Left forelimb (tissue), 1 donor: Measurements from ENCODE around the gene INIP.

ENCODE experiments used
- DNase-seq: peaks from one replicate; pipeline ENCODE4 v3.0.0-alpha.2; 2018; ENCODE audit warnings: low spot score

Gene INIP

GRCh38 chr9:112670991-112671625 is 46.8 kb downstream of the INIP start:
- no peak for DNase-seq

- DNase-seq = no peak
These were observed 48.6 kb downstream of the INIP start for GRCh38 chr9:112669326-112669725.

GRCh38 chr9:112665347-112665746 is 52.6 kb downstream of the INIP start:
- DNase-seq = no peak

- DNase-seq = no peak
These were observed 53.4 kb downstream of the INIP start for GRCh38 chr9:112664531-112664930.

GRCh38 chr9:112663681-112664080 is 54.2 kb downstream of the INIP start:
- no peak for DNase-seq

GRCh38 chr9:112659906-112660305 is 58.0 kb downstream of the INIP start:
- DNase-seq = no peak

- no peak for DNase-seq
These were observed 62.2 kb downstream of the INIP start for GRCh38 chr9:112655668-112656067.

- DNase-seq = no peak
These were observed 63.6 kb downstream of the INIP start for GRCh38 chr9:112654282-112654681.

- DNase-seq = no peak
These were observed 69.3 kb downstream of the INIP start for GRCh38 chr9:112648624-112649023.

- DNase-seq = no peak
These were observed 70.3 kb downstream of the INIP start for GRCh38 chr9:112647596-112647995.

- no peak for DNase-seq
These were observed 75.8 kb downstream of the INIP start for GRCh38 chr9:112642126-112642525.

GRCh38 chr9:112640311-112640710 is 77.6 kb downstream of the INIP start:
- DNase-seq = no peak
